ENCODE measurements around the gene ATP4B.
"Not testable (repeated sequence)": the region's sequence is repeated elsewhere in the genome, so short reads cannot be mapped to it uniquely, and the experiment has no call there.

ATP4B gene

GRCh38 chr13:113638806-113639205, 19.2 kb downstream of the ATP4B start:
- DNase-seq, result no peak

- no peak for DNase-seq
Observed at GRCh38 chr13:113638173-113638746, 19.7 kb downstream of the ATP4B start.

GRCh38 chr13:113637262-113638160, 20.5 kb downstream of the ATP4B start:
- DNase-seq, result no peak

GRCh38 chr13:113636266-113636963, 21.6 kb downstream of the ATP4B start:
- DNase-seq, result no peak

GRCh38 chr13:113635709-113636108, 22.3 kb downstream of the ATP4B start:
- no peak for DNase-seq

- no peak for DNase-seq
Observed at GRCh38 chr13:113635048-113635420, 23.0 kb downstream of the ATP4B start.

- no peak for DNase-seq
Observed at GRCh38 chr13:113634279-113635047, 23.5 kb downstream of the ATP4B start.

- no peak for DNase-seq
Observed at GRCh38 chr13:113633485-113633873, 24.5 kb downstream of the ATP4B start.

GRCh38 chr13:113632706-113633484, 25.1 kb downstream of the ATP4B start:
- no peak for DNase-seq

- no peak for DNase-seq
Observed at GRCh38 chr13:113631341-113632095, 26.5 kb downstream of the ATP4B start.

- DNase-seq, result no peak
Observed at GRCh38 chr13:113630804-113631203, 27.2 kb downstream of the ATP4B start.

GRCh38 chr13:113630296-113630695, 27.7 kb downstream of the ATP4B start:
- no peak for DNase-seq

- no peak for DNase-seq
Observed at GRCh38 chr13:113629866-113630265, 28.1 kb downstream of the ATP4B start.

- no peak for DNase-seq
Observed at GRCh38 chr13:113628291-113629270, 29.4 kb downstream of the ATP4B start.

- DNase-seq, result no peak
Observed at GRCh38 chr13:113627136-113627535, 30.9 kb downstream of the ATP4B start.

- no peak for DNase-seq
Observed at GRCh38 chr13:113625965-113626721, 31.9 kb downstream of the ATP4B start.

- not testable (repeated sequence) for DNase-seq
Observed at GRCh38 chr13:113624640-113625304, 33.2 kb downstream of the ATP4B start.

GRCh38 chr13:113624235-113624587, 33.8 kb downstream of the ATP4B start:
- no peak for DNase-seq

Measured in GOT3 (cell line).